ENCODE results near the gene GRIP2. TPM values are rescaled to one million over a fixed set of nuclear protein-coding genes. Genes with fewer than 3 reads are reported as not detected.
A peak's percentile ranks its signal among the peaks of the same experiment; 100 is the strongest.

GRIP2 gene
- polyA plus RNA-seq, 6 donors from 2014 or later, result 0.09 TPM; not detected in 5

DNA sequence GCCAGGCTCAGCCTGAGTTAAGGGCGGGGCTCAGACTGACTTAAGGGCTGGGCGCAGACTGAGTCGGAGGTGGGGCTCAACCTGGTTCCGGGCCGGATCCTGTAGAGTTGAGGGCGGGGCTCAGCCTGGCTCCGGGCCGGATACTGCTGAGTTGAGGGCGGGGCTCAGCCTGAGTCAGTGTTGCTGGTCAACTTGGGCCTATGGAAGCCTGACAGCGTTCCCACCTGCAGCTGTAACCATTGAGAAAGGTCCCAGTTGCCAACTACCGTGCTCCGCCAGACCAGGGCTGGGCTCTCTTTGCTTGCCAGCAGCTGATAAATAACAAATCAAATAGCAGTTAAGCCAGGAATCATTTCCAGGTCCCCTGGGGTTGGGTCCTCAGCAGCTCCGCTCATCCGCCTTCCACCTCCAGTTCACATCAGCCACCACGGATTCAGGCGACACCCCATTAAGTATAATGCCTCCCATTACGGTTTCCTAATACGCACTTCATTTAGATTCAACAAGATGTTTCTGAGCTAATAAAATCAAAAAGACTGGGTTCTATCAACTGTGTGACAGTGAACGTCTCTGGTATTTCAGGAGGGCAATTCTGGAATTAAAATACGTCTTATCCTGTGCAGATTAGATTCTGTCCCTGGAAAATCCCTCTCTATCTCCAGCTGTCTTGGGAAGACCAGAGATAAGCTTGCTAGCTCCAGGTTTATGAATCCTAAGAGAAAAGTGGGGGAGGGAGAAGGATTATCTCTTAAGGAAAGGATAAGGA is 7.3 kb downstream of the GRIP2 start:
- no peak for DNase-seq
- ATAC-seq (ENCODE audit: low read depth in 2 of 2), result no peak
- H3K27me3 Mint-ChIP-seq, result peaks cover 18 to 51% (median 33%) of the 10 kb centered on the region in 3 donors
- H3K27ac Mint-ChIP-seq, result no peak overlapping the region
- H3K4me1 Mint-ChIP-seq, result no peaks in the 10 kb centered on the region
- no peak overlapping the region for H3K4me3 Mint-ChIP-seq
- H3K9me3 Mint-ChIP-seq, result peaks cover 0 to 6% (median 0%) of the 10 kb centered on the region in 7 donors
- H3K36me3 Mint-ChIP-seq, result no peaks in the 10 kb centered on the region

- DNase-seq (no peak), ATAC-seq (ENCODE audit: low read depth in 2 of 2) (no peak)
- Mint-ChIP-seq H3K4me3 (no peak overlapping the region), H3K27me3 (peaks cover 19 to 51% (median 36%) of the 10 kb centered on the region in 3 donors), H3K36me3 (no peaks in the 10 kb centered on the region), H3K9me3 (peaks cover 0 to 6% (median 0%) of the 10 kb centered on the region in 7 donors), H3K4me1 (no peaks in the 10 kb centered on the region), H3K27ac (no peak overlapping the region)
These were observed 8.2 kb downstream of the GRIP2 start for GRCh38 chr3:14531856-14532395.

GRCh38 chr3:14528081-14528480 is 12.1 kb downstream of the GRIP2 start:
- no peaks in the 10 kb centered on the region for H3K36me3 Mint-ChIP-seq

GRCh38 chr3:14525685-14526631 is 14.2 kb downstream of the GRIP2 start:
- no peak overlapping the region for H3K4me3 Mint-ChIP-seq
- H3K9me3 Mint-ChIP-seq, result peaks cover 0 to 6% (median 0%) of the 10 kb centered on the region in 7 donors
- DNase-seq, result no peak
- H3K27ac Mint-ChIP-seq, result peak overlapping the region in 1 of 6 donors; percentile 53
- peaks cover 13 to 40% (median 38%) of the 10 kb centered on the region in 3 donors for H3K27me3 Mint-ChIP-seq
- no peaks in the 10 kb centered on the region for H3K4me1 Mint-ChIP-seq
- no peak for ATAC-seq (ENCODE audit: low read depth in 2 of 2)
- H3K36me3 Mint-ChIP-seq, result no peaks in the 10 kb centered on the region

More at GRCh38 chr3:14528081-14528480, 12.1 kb downstream of the GRIP2 start:
- Mint-ChIP-seq H3K9me3 (peaks cover 0 to 6% (median 0%) of the 10 kb centered on the region in 7 donors), H3K27me3 (peaks cover 20 to 47% (median 39%) of the 10 kb centered on the region in 3 donors), H3K4me3 (no peak overlapping the region), H3K27ac (no peak overlapping the region), H3K4me1 (no peaks in the 10 kb centered on the region)
- DNase-seq (no peak), ATAC-seq (ENCODE audit: low read depth in 2 of 2) (no peak)

DNA sequence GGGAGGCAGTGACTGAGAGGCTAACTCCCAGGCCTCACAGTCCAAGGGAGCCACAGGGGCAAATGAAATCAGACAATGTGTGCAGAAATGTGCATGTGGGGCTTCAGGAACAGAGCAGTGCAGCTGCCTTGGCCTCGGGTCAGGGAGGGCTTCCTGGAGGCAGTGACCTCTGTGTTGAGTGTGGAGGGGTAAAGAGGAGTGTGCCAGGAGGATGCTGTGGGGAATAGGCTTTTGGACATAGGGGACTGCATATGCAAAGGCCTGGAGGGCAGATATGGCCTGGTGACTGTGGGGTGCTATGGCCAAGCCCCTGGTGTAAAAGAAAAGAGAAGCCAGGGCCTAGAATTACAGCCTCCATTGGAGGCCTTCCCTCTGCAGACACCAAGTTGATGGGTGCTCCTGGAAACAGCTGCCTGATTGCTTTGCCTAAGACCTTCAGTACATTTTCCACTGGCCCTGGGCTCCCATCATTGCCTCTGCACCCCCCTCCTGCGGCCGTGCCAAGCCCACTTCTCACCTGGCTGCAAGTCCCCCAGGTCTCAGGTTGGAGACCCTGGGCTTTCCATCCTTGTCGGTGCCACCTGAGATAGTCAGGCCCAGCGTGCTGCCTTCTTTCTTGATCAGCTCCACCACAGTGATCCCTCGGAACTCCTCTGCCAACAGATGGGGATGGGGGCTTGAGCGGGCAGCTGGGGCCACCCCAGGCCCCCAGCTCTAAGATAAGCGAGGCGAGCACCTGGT is 15.1 kb downstream of the GRIP2 start:
- Mint-ChIP-seq H3K27ac (peak overlapping the region in 1 of 6 donors; percentile 47), H3K27me3 (peaks cover 9 to 39% (median 33%) of the 10 kb centered on the region in 3 donors), H3K9me3 (peaks cover 0 to 2% (median 0%) of the 10 kb centered on the region in 7 donors), H3K4me1 (no peaks in the 10 kb centered on the region), H3K36me3 (no peaks in the 10 kb centered on the region), H3K4me3 (no peak overlapping the region)
- ATAC-seq (ENCODE audit: low read depth in 2 of 2) (no peak), DNase-seq (no peak)

DNA sequence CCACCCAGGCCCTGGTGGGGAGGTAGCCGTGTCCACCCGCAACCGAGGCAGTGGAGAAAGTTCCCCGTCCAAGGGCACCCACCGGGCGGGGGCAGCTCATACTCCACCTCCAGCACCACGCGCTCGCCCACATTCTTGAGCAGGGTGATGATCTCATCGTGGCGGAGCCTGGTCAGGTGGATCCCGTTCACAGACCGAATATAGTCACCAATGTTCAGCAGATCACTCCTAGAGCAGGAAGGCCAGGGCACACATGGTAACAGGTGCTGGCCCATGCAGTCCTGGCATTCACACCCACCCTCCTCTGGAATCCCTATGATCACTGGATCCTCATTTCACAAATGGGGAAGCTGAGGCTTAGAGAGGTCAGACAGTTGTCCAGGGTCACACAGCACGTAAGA is 15.8 kb downstream of the GRIP2 start:
- ATAC-seq (ENCODE audit: low read depth in 2 of 2) (no peak), DNase-seq (no peak)
- Mint-ChIP-seq H3K4me3 (no peak overlapping the region), H3K27me3 (peaks cover 8 to 43% (median 25%) of the 10 kb centered on the region in 3 donors), H3K36me3 (no peaks in the 10 kb centered on the region), H3K9me3 (no peaks in the 10 kb centered on the region), H3K27ac (no peak overlapping the region), H3K4me1 (no peaks in the 10 kb centered on the region)

- ATAC-seq (ENCODE audit: low read depth in 2 of 2) (no peak), DNase-seq (no peak)
- Mint-ChIP-seq H3K9me3 (no peaks in the 10 kb centered on the region), H3K4me3 (no peak overlapping the region), H3K27ac (no peak overlapping the region), H3K36me3 (no peaks in the 10 kb centered on the region), H3K4me1 (no peaks in the 10 kb centered on the region), H3K27me3 (peaks cover 8 to 45% (median 25%) of the 10 kb centered on the region in 3 donors)
These were observed 16.4 kb downstream of the GRIP2 start for GRCh38 chr3:14523792-14524191.

GRCh38 chr3:14522768-14523167 is 17.4 kb downstream of the GRIP2 start:
- Mint-ChIP-seq H3K27ac (no peak overlapping the region), H3K36me3 (no peaks in the 10 kb centered on the region), H3K9me3 (no peaks in the 10 kb centered on the region), H3K27me3 (peaks cover 4 to 45% (median 25%) of the 10 kb centered on the region in 3 donors), H3K4me1 (no peaks in the 10 kb centered on the region), H3K4me3 (no peak overlapping the region)
- DNase-seq, result no peak
- ATAC-seq (ENCODE audit: low read depth in 2 of 2), result no peak

DNA sequence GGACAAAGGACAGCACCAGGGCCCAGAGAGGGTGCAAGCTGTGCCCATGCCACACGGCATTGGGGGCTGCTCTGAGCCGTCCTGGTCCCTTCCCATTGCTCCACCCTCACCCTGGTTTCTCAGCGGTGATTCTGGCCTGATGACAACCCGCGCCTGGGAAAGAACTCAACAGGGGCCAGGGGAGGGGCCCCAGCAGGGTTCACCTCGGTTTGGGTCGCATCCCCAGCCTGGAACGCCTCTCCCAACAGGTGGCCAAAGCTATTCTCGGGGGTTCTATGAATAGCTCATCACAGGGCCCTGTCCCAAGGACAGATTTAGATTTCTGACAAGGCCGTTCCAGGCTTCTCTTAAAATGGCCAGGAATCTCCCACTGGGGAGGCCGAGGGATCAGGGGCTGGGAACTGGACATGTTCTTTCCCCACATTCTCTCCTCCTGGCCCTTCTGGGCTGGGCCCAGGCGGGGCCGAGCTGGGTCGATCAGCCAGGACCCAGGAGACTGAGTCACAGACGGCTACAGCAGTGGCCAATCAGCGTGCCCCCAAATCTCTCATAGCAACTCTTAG is 17.9 kb downstream of the GRIP2 start:
- H3K27me3 Mint-ChIP-seq, result peaks cover 4 to 44% (median 26%) of the 10 kb centered on the region in 3 donors
- no peaks in the 10 kb centered on the region for H3K9me3 Mint-ChIP-seq
- ATAC-seq (ENCODE audit: low read depth in 2 of 2), result no peak
- no peaks in the 10 kb centered on the region for H3K4me1 Mint-ChIP-seq
- H3K27ac Mint-ChIP-seq, result no peak overlapping the region
- no peak overlapping the region for H3K4me3 Mint-ChIP-seq
- H3K36me3 Mint-ChIP-seq, result no peaks in the 10 kb centered on the region
- DNase-seq, result no peak

DNA sequence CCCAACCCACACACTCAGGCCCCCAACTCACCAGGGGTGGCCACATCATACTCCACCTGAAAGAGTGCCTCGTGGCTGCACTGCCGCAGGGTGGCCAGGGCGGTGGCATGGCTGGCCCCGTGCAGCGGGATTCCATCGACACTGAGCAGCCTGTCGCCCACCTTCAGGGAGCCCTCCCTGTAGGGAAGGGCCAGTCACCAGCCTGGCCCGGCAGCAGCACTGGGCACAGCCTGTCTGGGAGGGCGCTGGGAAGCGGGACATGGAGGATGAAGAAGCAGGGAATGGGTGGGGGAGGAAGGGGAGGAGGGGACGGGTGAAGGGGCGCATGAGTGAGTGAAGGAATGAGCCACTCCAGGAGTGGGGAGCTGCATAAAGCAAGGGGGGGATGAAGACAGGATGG is 18.5 kb downstream of the GRIP2 start:
- DNase-seq (no peak), ATAC-seq (ENCODE audit: low read depth in 2 of 2) (no peak)
- H3K4me1 Mint-ChIP-seq, result no peaks in the 10 kb centered on the region
- H3K27me3 Mint-ChIP-seq, result peaks cover 4 to 40% (median 32%) of the 10 kb centered on the region in 3 donors
- H3K36me3 Mint-ChIP-seq, result no peaks in the 10 kb centered on the region
- H3K27ac Mint-ChIP-seq, result no peak overlapping the region
- H3K4me3 Mint-ChIP-seq, result peak overlapping the region in 1 of 8 donors; percentile 56
- H3K9me3 Mint-ChIP-seq, result peaks cover 0 to 4% (median 0%) of the 10 kb centered on the region in 7 donors

DNA sequence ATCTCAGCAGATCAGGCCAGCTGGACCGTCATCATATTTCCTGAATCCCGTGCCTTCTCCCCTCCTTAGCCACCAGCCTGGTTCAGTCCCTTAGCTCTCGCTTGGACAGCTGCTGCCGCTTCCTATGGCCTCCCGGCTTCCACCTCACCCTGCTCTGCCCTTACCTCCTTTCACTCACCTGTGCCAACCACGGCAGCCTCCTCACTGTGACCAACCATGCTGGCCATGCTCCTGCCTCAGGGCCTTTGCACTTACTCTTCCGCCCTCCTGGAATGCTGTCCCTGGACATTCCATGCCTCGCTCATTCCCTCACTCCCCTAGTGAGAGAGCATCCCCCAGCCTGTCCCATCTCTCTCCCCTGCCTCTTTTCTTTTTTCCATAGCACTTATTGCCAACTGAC is 19.2 kb downstream of the GRIP2 start:
- Mint-ChIP-seq H3K4me3 (no peak overlapping the region), H3K27me3 (peaks cover 4 to 33% (median 32%) of the 10 kb centered on the region in 3 donors), H3K4me1 (no peaks in the 10 kb centered on the region), H3K27ac (peak overlapping the region in 2 of 6 donors; percentile 9 to 17), H3K9me3 (peaks cover 0 to 4% (median 0%) of the 10 kb centered on the region in 7 donors), H3K36me3 (no peaks in the 10 kb centered on the region)
- ATAC-seq (ENCODE audit: low read depth in 2 of 2), result no peak
- DNase-seq, result no peak

GRCh38 chr3:14520149-14520548 is 20.0 kb downstream of the GRIP2 start:
- Mint-ChIP-seq H3K36me3 (no peaks in the 10 kb centered on the region), H3K27me3 (peaks cover 4 to 32% (median 31%) of the 10 kb centered on the region in 3 donors), H3K4me3 (no peak overlapping the region), H3K4me1 (no peaks in the 10 kb centered on the region), H3K9me3 (peaks cover 0 to 4% (median 0%) of the 10 kb centered on the region in 7 donors), H3K27ac (no peak overlapping the region)
- ATAC-seq (ENCODE audit: low read depth in 2 of 2) (no peak), DNase-seq (no peak)
